ENCODE data around the gene PNLIPRP1.

The PNLIPRP1 gene

GRCh38 chr10:116648903-116649302 is 58.1 kb downstream of the PNLIPRP1 start:
- CTCF ChIA-PET = no interaction called here
- DNase-seq (ENCODE audit: low read depth, low spot score) = no peak
- POLR2A ChIA-PET = no interaction called here
- no peak overlapping the region for H3K4me3 ChIP-seq (ENCODE audit: low read depth, low read length)
- no peak for TF ChIP-seq CTCF (IDR thresholded peaks at IDR 0.05; ENCODE audit: insufficient read depth, low read length, missing control alignments)

GRCh38 chr10:116653885-116654284 is 63.1 kb downstream of the PNLIPRP1 start:
- TF ChIP-seq CTCF (IDR thresholded peaks at IDR 0.05; ENCODE audit: insufficient read depth, low read length, missing control alignments) = no peak
- DNase-seq (ENCODE audit: low read depth, low spot score) = no peak
- ChIA-PET CTCF (no interaction called here), POLR2A (no interaction called here)
- H3K4me3 ChIP-seq (ENCODE audit: low read depth, low read length) = no peak overlapping the region

- no peak for DNase-seq (ENCODE audit: low read depth, low spot score)
- no peak for TF ChIP-seq CTCF (IDR thresholded peaks at IDR 0.05; ENCODE audit: insufficient read depth, low read length, missing control alignments)
- no peak overlapping the region for H3K4me3 ChIP-seq (ENCODE audit: low read depth, low read length)
- CTCF ChIA-PET = interaction anchor here (1.4 kb wide), 1 partner anchor 27 kb away, joined by 3 read pairs; no protein-coding TSS in a partner anchor
- POLR2A ChIA-PET = no interaction called here
These were observed 64.1 kb downstream of the PNLIPRP1 start for GRCh38 chr10:116654816-116655215.

- ChIA-PET CTCF (interaction anchor here (0.9 to 1.4 kb wide), 2 partner anchors 26 to 518 kb away, joined by 3 read pairs; no protein-coding TSS in a partner anchor), POLR2A (no interaction called here)
- H3K4me3 ChIP-seq (ENCODE audit: low read depth, low read length) = no peak overlapping the region
- no peak for DNase-seq (ENCODE audit: low read depth, low spot score)
- TF ChIP-seq CTCF (IDR thresholded peaks at IDR 0.05; ENCODE audit: insufficient read depth, low read length, missing control alignments) = no peak
These were observed 64.8 kb downstream of the PNLIPRP1 start for GRCh38 chr10:116655568-116655967.

- TF ChIP-seq CTCF (IDR thresholded peaks at IDR 0.05; ENCODE audit: insufficient read depth, low read length, missing control alignments) = no peak
- no peak for DNase-seq (ENCODE audit: low read depth, low spot score)
- H3K4me3 ChIP-seq (ENCODE audit: low read depth, low read length) = no peak overlapping the region
- ChIA-PET CTCF (interaction anchor here (0.8 to 1.4 kb wide), 3 partner anchors 26 to 561 kb away, joined by 3 to 4 read pairs (median 3); no protein-coding TSS in a partner anchor), POLR2A (no interaction called here)
These were observed 65.3 kb downstream of the PNLIPRP1 start for GRCh38 chr10:116656044-116656443.

- DNase-seq (ENCODE audit: low read depth, low spot score) = no peak
- CTCF ChIA-PET = interaction anchor here (1.1 to 1.6 kb wide), 2 partner anchors 24 to 130 kb away, joined by 3 to 6 read pairs; no protein-coding TSS in a partner anchor
- POLR2A ChIA-PET = no interaction called here
- H3K4me3 ChIP-seq (ENCODE audit: low read depth, low read length) = no peak overlapping the region
- no peak for TF ChIP-seq CTCF (IDR thresholded peaks at IDR 0.05; ENCODE audit: insufficient read depth, low read length, missing control alignments)
These were observed 67.2 kb downstream of the PNLIPRP1 start for GRCh38 chr10:116657863-116658551.

Data from AG04449 (cell line).